NCI-H748 (cell line): Measurements from ENCODE around the gene CD40.
A peak's percentile ranks its signal among the peaks of the same experiment; 100 is the strongest.
"Not testable (repeated sequence)": the region's sequence is repeated elsewhere in the genome, so short reads cannot be mapped to it uniquely, and the experiment has no call there.

ENCODE experiments used
- DNase-seq: peaks from one replicate; lab custom pipeline; 2025; ENCODE audit not compliant: unreplicated experiment; lab: John Stamatoyannopoulos, UW

CD40 gene

DNA sequence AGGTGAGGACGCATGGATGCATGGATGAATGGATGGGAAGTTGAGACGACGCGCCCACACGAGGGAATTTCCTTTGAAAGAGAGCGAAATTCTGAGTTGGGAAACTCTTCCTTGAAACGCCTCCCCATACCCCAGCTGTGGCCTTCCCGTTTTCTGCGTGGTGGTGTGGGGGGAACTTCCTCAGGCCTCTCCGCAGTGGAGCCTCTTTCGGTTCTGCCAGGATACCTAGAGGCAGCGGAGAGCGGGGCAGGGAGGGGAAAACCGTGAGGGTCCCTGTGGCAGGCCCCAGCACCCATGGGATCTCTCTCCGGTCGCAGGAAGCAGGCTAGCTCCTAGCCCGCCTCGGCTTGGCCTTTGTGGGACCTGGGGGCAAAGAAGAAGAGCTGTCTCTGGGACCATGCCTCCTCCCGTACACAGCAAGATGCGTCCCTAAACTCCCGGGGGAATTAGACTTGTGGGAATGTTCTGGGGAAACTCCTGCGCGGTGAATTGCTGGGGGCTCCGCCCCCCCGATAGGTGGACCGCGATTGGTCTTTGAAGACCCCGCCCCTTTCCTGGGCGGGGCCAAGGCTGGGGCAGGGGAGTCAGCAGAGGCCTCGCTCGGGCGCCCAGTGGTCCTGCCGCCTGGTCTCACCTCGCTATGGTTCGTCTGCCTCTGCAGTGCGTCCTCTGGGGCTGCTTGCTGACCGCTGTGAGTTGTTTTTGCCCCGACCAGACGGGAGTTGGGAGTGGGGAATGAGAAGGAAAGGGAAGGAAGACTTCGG is at the start of gene CD40:
TSS of gene CD40 (plus strand) at position 611 of the 764 bp plus-strand sequence. CDS start at position 641, 30 bp downstream.
- DNase-seq, result peak; percentile 8

DNA sequence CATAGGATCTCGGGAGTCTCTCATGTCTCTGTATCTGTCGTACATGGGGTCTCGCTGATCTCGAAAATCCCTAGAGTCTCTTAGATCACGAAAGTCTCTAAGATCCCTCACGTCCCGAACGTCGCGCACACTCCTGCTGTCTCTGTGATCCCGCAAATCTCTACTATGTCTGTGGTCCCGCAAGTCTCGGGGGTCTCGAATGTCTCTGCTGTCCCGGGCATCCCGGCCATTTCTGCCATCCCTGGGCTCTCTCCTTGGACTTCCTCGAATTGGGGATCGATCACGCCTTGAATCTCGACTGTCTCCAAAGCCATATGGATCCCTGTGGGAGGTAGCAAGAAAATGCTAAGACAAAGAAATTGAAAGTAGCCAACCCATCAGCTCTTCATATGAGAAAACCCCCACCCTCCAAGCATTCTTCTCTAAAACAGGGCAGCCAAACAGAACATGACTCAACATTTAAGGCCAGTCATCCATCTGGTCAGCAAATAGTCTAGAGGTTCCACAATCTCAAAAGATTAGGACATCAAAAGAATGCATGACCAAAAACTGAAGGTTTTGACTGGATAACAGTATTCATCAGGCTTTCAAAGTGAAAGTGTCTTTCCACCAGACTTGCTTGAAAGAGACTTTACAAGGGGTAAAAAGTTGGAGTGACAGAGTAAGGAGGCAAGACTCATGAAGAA is 47.8 kb upstream of the CD40 start:
- no peak for DNase-seq

DNA sequence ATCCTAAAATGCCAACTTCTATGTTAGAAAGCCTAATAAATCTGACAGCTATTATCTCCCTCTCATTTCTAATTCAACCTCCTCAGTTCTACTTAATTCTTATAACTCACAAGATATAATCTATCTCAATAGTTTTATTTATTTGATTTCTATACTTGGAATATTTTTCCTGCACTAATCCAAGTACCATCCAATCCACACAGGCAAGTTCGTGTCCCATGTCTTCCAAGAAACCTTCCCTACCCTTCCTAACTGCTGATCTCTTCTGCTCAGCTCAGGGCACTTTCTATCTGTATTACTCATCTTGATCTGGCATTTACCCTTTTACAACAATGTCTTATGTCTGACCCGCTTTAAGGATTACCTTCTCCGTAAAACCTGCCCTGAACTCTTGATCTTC is 46.5 kb upstream of the CD40 start:
- no peak for DNase-seq

DNA sequence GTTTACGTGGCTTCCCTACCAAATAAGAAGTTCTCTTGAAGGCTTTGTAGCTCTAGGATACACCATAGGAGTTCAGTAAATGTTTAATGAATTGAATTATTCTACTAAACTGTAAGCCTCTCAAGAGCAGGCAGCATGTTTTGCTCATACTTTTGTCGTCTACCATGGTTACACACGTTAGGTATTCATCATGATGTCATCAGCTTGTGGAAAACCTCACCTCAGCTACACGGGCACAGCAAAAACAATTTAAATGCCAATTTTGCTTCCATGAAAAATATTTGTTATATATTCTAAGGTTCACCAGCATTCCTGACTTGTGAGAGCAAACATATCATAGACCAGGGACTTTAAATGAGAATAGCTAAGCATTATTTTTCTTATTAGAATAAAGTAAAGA is 45.1 kb upstream of the CD40 start:
- no peak for DNase-seq

DNA sequence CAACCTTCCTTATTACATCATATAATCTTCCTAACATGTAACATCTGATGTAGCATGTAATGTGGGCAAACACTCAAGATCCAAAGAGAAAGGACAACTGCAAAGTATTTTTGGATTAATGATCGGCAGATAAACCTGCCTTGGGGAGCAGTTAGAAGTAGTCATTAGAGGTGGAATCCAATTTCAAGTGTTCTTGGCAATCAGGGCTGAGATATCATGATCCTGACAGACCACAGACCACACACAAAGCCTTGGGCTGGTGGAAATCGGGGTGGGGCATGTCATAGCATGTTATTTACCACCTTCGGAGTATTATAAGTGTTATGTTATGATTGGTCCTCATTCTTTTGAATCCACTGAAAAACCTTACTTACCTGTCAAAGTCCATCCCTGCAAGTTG is 44.7 kb upstream of the CD40 start:
- peak; percentile 3 for DNase-seq

DNA sequence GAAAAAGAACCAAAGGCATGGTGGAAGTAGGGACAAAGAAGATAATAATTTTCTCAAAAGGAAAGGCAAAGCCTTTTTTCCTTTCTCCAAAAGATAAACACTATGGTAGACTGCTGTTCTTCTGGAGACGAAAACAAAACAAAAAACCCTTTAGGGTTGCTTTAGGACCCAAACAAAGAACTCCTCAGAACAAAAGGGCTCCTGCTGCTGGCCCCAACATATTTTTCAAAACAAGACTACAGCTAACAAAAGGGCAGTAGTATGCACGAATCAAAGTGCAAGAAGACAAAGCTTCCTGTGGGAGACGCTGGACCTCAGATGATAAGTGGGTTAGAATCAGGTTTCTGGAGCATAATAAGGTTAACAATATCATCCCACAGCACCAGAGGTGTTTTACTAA is 44.1 kb upstream of the CD40 start:
- peak; percentile 13 for DNase-seq

DNA sequence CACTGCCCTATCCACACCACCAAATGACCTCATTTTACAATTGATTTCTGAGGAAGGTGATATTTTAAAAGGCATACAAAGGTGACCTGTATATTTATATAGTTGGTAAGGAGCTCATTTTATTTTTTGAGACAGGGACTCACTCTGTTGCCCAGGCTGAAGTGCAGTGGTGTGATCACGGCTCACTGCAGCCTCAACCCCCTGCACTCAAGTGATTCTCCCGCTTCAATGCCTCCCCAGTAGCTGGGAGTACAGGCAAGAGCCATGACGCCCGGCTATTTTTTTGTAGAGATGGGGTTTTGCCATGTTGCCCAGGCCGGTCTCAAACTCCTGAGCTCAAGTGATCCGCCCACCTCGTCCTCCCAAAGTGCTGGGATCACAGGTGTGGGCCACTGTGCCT is 41.3 kb upstream of the CD40 start:
- DNase-seq, result no peak

DNA sequence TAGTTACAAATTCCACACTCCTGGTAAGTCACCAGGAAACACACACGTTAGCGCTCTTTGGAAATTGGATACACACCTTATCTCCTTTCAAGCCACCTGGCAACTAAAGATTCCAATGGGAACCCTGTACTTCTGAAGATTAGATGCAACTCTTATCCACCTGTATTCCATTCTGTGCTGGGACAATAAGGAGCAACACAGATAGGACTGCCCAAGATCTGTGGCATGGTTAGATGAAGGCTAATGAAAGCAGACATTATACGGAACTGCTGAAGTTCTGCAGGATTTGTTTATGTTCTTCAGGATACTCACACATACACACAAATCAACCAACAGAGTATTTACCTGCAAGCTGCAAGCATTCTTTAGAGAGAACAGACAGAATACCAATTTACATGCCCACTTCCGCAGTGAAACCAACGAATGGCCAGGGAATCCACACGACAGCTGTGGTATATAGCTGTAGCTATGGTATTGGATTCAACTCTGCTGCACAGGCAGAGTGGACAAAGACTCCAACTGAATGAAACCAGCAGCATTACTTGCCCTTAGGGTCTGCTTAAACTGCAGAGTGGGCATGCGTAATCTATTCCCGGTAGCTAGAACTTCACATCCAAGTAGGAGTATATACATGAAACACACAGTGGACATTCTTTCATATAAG is 40.3 kb upstream of the CD40 start:
- no peak for DNase-seq

DNA sequence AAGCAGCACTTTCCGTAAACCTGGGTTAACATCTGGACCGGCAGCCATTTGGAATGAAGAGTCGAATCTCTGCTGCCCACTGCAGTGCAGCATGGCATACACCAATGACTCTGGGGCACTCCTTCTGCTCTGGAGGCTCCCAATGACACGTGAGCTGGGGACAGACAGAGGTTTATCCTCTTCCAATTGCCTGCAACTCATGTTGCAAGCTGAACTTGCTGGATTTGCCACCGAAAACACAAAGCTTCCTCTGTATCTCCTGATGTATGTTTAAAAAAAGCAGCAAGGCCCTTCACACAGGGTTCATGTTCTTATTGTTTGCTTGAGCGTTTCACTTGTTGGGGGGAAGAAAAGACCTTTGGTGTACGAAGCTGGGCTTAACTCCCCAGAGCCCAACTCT is 39.2 kb upstream of the CD40 start:
- DNase-seq, result no peak

DNA sequence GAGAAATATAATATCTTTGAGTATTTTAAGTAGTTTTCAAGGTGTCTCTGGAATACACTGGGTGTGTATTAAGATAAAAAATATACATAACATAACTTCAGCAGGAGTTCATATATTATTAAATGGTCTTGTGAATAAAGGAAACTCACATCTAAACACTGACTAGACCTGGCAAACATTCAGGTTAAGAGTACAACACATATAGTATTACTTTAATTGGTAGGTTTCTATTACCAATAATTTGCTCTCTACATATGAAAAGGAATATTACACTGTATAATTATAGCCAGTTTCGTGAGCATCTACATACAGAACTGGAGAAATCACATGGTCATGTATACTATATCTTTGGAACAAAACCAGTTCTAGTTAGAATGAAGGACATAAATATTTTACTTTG is 37.0 kb upstream of the CD40 start:
- peak; percentile 8 for DNase-seq

DNA sequence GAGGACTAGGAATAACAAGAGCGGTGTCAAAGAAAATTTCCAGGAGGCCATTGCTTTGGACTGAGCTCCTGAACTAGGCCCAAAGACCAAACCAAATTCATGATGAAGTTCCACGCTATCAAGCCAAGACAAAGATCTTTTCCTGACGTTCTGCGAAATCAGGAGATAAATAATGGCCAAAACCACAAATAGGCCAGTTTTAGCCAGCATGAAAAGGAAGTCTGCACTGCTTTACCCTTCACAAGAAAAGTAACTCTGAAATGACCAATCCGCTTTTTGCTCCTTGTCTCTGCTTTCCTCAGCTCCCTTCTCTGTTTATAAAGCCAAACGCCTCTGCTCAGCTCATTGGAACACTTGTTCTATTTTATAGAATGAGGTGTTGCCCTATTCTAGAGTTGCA is 35.0 kb upstream of the CD40 start:
- DNase-seq, result no peak

DNA sequence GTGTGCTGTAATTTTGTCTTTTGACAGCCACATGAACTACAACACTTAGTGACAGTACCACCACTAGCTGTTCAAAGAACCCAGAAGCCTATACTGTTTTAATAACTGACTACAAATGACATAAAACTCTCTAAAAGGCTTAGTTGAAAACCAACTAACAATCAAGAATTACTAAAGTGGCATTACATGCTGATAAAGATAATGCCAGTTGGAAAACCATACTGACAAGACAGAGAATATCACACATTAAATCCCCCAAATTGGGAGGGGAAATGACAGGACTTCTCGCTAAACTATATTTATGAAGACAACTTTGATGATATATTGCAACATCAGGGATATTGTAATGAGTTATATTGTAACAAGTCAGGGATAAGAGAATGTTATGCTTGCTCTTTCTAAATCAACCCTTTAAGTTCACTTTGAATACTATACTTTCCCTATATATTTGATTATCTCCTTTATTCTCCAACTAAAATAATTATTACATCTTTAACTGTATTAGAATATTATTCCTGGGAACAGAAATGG is 34.5 kb upstream of the CD40 start:
- DNase-seq, result no peak

DNA sequence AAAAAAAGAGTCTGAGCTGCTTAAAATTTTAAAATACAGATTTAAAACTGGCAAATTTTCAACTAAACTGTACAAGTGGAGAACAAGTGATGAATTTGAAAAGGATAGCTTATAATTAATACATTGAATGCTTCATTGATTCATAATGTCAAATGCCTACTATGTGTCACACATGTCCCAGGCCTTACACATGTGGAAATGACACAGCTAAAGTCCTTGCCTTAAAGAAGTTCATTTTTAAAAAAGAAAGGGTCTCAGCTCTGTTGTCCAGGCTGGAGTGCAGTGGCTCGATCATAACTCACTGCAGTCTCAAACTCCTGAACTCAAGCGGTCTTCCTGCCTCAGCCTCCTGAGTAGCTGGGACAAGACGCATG is 33.3 kb upstream of the CD40 start:
- DNase-seq, result no peak

DNA sequence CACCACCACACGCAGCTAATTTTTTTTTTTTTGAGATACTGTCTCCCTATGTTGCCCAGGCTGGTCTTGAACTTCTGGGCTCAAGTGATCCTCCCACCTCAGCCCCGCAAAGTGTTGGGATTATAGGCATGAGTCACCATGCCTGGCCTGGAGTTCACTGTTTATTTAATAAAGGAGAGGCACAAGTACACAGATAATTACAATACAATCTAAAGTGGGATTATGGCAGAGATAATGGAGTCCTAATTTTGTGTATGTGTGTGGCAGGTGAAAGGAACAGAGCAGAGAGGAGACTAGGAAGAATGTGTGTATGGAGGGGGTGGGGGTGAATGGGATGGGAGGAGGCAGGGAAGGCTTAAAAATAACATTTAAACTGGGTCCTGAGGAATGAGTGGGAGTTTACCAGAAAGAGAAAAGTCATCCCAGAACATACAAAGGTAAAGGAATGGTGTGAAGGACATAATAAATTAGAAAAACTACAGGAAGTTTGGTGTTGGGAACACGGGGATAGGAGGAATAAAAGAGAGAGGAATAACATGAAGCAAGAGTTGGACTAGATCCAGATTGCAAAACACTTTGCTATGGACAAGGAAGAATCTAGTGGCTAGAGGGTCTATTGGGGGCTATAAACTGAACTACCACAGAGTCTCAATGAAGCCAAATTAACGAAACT is 32.8 kb upstream of the CD40 start:
- DNase-seq, result peak; percentile 83

DNA sequence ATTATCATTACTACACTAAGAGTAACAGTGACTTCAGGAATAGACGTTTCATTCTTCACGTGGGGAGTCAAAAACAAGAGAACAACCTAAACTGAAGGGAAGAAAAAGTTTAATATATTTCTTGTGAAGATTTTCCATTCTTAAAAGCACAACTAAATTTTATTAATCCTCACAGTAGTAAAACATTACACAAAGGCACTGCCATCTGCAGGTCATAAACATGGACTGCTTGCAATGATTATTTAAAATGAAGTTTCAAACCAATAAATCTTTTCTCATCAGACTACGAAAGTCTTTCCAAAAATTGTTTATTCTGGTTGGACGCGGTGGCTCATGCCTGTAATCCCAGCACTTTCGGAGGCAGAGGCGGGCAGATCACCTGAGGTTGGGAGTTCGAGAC is 31.0 kb upstream of the CD40 start:
- no peak for DNase-seq

DNA sequence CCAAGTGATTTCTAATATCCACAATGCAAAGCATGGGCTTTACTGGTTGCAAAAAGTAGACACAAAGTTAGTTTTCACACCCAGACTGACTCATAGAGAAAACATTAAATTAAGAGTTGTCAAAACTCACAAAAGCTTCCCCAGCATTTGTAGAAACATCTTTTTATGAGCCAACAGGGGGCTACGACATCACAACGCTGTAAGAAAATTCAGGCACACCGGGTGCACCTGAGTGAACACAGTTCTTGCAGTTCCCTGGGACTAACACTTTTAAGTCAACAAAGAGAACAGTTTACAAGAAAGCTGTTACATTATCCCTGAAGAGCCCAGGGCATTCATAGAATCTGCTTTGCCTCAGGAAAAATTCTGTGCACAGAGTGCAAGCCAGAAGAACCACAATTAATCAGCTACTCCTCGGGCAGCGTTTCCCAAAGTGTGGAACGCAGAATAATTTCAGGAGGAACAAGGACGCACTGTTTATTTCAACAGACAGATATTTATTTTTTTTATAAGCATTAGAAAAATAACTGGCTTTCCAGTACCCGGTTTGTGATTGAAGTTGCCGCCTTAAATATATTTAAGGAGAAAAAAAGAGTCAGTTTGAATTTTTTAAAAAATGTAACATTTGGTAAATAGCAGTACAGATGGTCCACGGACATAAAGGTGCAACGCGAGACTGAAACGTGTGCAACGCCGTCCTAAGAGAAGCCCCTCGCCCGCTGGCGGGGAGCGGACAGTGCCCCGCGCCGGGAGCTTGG is 29.5 kb upstream of the CD40 start:
- DNase-seq, result peak; percentile 3

DNA sequence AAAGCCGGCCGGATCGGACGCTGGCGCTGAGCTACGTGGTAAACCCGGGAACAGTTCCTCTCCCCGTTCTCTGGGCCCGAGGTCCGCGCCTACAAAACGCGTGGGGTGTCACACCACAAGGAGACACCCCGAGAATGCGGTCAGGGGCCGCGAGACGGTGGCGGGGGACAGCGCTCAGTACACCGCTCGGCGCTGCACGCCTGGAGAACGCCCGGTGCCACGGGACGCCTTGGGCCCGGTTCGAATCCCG is 29.0 kb upstream of the CD40 start:
- no peak for DNase-seq

DNA sequence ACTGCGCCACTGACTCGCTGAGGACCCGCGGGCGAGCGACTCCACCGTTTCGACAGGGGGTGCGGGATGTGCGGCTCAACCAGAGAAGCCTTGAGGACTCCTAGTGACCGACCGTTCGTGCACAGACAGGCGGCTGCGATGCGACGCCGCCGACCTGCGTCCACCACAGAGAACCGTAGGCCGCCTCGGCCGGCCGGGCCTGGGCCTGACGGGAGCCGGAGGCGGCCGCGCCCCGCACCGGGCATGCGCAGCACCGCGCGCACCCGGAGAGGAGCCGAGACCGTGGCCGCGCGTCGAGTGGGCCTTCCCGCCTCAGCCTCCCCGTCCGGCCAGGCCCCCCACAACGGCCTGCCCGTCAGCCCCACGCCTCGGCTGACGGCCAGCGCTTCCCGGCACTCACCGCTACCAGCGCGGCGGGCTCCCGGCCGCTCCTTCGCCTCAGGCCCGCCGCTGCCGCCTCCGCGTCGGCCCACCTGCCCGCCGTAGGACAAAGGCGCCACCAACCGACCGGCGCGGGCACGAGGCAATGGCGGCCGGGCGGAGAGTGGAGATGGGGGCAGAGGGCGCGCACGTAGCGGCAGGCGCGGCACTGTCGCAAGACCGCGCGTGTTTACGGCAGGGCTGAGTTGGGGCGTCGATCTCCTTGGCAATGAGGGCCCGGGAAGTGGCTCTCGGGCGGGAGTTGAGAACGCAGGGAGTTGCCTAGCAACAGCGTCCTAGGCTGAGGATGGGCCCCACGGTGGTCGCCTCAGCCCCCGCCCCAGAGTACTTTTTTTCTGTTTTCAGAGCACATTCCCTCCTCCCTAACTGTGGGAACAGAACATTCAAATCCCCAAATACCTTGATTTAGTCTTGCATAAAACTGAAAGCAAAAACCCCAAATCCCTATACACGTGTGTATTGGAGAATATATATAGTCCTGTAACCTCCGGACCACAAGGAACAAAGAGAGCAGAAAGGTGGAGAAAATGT is 28.4 kb upstream of the CD40 start, which contains the start of gene NCOA5:
TSS of gene NCOA5 (minus strand) at position 546 of the 972 bp plus-strand sequence. CDS start 10,538 bp downstream, outside the sequence.
- peak; percentile 97 for DNase-seq

DNA sequence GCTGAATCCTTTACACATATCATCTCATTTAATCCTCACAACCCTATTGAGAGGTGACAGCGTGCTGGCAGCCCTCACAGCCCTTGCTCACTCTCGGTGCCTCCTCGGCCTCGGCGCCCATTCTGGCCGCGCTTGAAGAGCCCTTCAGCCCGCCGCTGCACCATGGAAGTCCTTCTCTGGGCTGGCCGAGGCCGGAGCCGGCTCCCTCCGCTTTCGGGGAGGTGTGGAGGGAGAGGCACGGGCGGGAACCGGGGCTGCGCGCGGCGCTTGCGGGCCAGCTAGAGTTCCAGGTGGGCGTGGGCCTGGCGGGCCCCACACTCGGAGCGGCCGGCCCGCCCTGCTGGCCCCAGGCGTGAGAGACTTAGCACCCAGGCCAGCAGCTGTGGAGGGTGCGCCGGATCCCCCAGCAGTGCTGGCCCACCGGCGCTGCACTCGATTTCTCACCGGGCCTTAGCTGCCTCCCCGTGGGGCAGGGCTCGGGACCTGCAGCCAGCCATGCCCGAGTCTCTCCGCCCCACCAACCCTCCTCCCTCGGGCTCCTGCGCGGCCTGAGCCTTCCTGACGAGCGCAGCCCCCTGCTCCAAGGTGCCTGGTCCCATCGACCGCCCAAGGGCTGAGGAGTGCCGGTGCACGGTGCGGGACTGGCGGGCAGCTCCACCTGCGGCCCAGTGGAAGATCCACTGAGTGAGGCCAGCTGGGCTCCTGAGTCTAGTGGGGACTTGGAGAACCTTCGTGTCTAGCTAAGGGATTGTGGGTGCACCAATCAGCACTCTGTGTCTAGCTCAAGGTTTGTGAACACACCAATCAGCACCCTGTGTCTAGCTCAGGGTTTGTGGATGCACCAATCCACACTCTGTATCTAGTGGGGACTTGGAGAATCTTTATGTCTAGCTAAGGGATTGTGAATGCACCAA is 26.2 kb upstream of the CD40 start:
- DNase-seq, result not testable (repeated sequence)
